Measurements from ENCODE around the gene ZBTB18.

- TF ChIP-seq CTCF (IDR thresholded peaks at IDR 0.05; ENCODE audit: insufficient read depth, low read length) (no peak), POLR2AphosphoS5 (IDR thresholded peaks at IDR 0.05; ENCODE audit: low read depth) (no peak)
Measured at GRCh38 chr1:244084763-244085162, 33.7 kb downstream of the ZBTB18 start.
